Sigmoid colon (tissue), 7 donors: ENCODE measurements around the gene GGCT. TPM values are rescaled to one million over a fixed set of nuclear protein-coding genes. Genes with fewer than 3 reads are reported as not detected.

Source experiments
- DNase-seq: peaks from one replicate; pipeline ENCODE4 v3.0.0-alpha.2; 2019
- H3K27ac ChIP-seq, 4 donors: fragments of 200-600 bp; sonication (generic); one replicate each; pipeline ENCODE4 v1.5.1; 2016 to 2019; ENCODE audit warnings: mild to moderate bottlenecking in 1 of 4
- H3K27me3 ChIP-seq, 3 donors: fragments of 200-600 bp; sonication (generic); one replicate each; pipeline ENCODE4 v1.5.1; 2019; ENCODE audit warnings: mild to moderate bottlenecking in 1 of 3
- H3K36me3 ChIP-seq, 4 donors: fragments of 200-600 bp; sonication (generic); one replicate each; pipeline ENCODE4 v1.5.1; 2016 to 2019
- H3K4me1 ChIP-seq, 4 donors: fragments of 200-600 bp; sonication (generic); one replicate each; pipeline ENCODE4 v1.5.1; 2017 to 2019
- H3K4me3 ChIP-seq, 4 donors: fragments of 200-600 bp; sonication (generic); one replicate each; pipeline ENCODE4 v1.5.1; 2017 to 2019; ENCODE audit warnings: mild to moderate bottlenecking in 2 of 4, moderate library complexity in 1 of 4
- H3K9me3 ChIP-seq, 4 donors: fragments of 200-600 bp in 3 of 4; sonication (generic) in 3 of 4; one replicate each; pipeline versions ENCODE4 v1.5.1 to v1.6.1; 2013 to 2019
- CTCF ChIP-seq, 4 experiments: fragments of 450-650 bp in 3 of 4; fragments of 200-600 bp in 1 of 4; IDR thresholded peaks; one replicate each; pipeline ENCODE4 v1.5.1; 2016 to 2019; ENCODE audit warnings: antibody characterized with exemption in 4 of 4, mild to moderate bottlenecking in 3 of 4, moderate library complexity in 2 of 4
- EP300 ChIP-seq, 4 donors: sonication (generic); formaldehyde crosslinking; IDR thresholded peaks; one replicate each; pipeline ENCODE4 v1.6.1; 2017; ENCODE audit warnings: antibody characterized with exemption in 4 of 4
- POLR2A ChIP-seq, 2 donors: fragments of 450-650 bp; IDR thresholded peaks; one replicate each; pipeline ENCODE4 v1.6.1; 2016; ENCODE audit warnings: antibody characterized with exemption in 2 of 2, mild to moderate bottlenecking in 2 of 2, moderate library complexity in 2 of 2
- POLR2AphosphoS5 ChIP-seq, 4 donors: sonication (generic); formaldehyde crosslinking; IDR thresholded peaks; one replicate each; pipeline ENCODE4 v1.6.1; 2017; ENCODE audit warnings: antibody characterized with exemption in 4 of 4
- WGBS, 2 donors: extraction: QIAGEN DNeasy Blood & Tissue Kit; methylation state at CpG; one replicate each; pipeline ENCODE4 v1.1.7; 2013; 5-methylcytosine and 5-hydroxymethylcytosine counted together
- intact Hi-C: fragments of 100-400 bp; cut with DNase I; formaldehyde crosslinking; loops from one replicate; pipeline ENCODE4 v1.15.1; 2023
- polyA plus RNA-seq, 3 donors: library from polyadenylated mRNA; stranded (reverse); fragments of 200-250 nt; gene quantifications; one replicate each; pipeline ENCODE4 v1.2.3, GENCODE V29; 2013
- total RNA-seq, 4 donors: library from RNA; depleted of rRNA; stranded (reverse); fragments of >200 nt; gene quantifications; one replicate each; pipeline ENCODE4 v1.1.0, GENCODE V29; 2016
- donor health status: healthy with polysubstance abuse.
- donor health status: Bipolar disorder and iron deficiency.
- donor health status: healthy.

The GGCT gene
- total and polyA plus RNA-seq, 7 donors, result 18.8 to 97.3 (median 40.9) TPM

- Histone ChIP-seq H3K4me1 (peaks cover 0 to 75% (median 67%) of the 10 kb centered on the region in 4 donors), H3K4me3 (no peak overlapping the region), H3K36me3 (no peaks in the 10 kb centered on the region), H3K27me3 (no peaks in the 10 kb centered on the region), H3K27ac (peak overlapping the region; percentile 16 to 80 (median 54)), H3K9me3 (no peaks in the 10 kb centered on the region)
- peak; percentile 72 for DNase-seq
- no peak for TF ChIP-seq POLR2A (IDR thresholded peaks at IDR 0.05)
- peak in 3 of 4 donors; percentile 20 to 60 (median 23) for TF ChIP-seq POLR2AphosphoS5 (IDR thresholded peaks at IDR 0.05)
- TF ChIP-seq CTCF (IDR thresholded peaks at IDR 0.05), result no peak
- TF ChIP-seq EP300 (IDR thresholded peaks at IDR 0.05), result no peak
- 61 to 79% methylated on average over 2 of the region's 2 CpGs for WGBS, 2 donors
- intact Hi-C loops, result loop anchor here (5.0 to 10.0 kb wide), 3 partner anchors 43 to 193 kb away; partner anchors contain the start of genes GARS1 and ZNRF2
Observed at GRCh38 chr7:30474893-30475292, 29.7 kb downstream of the GGCT start.

GRCh38 chr7:30474485-30474884, 30.1 kb downstream of the GGCT start:
- H3K27me3 ChIP-seq, result no peaks in the 10 kb centered on the region
- no peak overlapping the region for H3K4me3 ChIP-seq
- peak; percentile 25 for DNase-seq
- peaks cover 0 to 77% (median 68%) of the 10 kb centered on the region in 4 donors for H3K4me1 ChIP-seq
- H3K36me3 ChIP-seq, result no peaks in the 10 kb centered on the region
- intact Hi-C loops, result loop anchor here (5.0 to 10.0 kb wide), 3 partner anchors 42 to 192 kb away; partner anchors contain the start of genes GARS1 and ZNRF2
- no peaks in the 10 kb centered on the region for H3K9me3 ChIP-seq
- WGBS, 2 donors, result 95 to 96% methylated on average over 10 of the region's 10 CpGs
- TF ChIP-seq EP300 (IDR thresholded peaks at IDR 0.05) (no peak), POLR2A (IDR thresholded peaks at IDR 0.05) (no peak), CTCF (IDR thresholded peaks at IDR 0.05) (no peak), POLR2AphosphoS5 (IDR thresholded peaks at IDR 0.05) (no peak)
- H3K27ac ChIP-seq, result peak overlapping the region; percentile 16 to 80 (median 54)

DNA sequence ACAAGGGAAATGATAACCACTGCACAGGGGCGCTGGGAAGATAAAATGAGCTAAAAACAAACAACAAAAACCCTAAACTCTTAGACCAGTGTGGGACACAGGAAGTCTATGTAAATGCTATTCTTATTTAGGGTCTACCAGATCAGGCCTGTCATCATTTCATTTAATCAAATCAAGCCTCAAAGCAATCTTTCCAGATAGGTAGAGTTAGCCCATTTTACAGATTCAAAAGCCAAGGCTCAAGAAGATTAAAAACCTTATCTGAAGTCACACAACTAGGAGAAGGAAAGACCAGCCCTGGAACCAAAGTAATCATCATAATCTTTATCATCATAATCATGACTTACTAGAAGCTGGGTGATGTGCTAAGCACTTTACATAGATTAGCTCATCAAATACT, 30.7 kb downstream of the GGCT start:
- WGBS, 2 donors, result 78 to 94% methylated on average over 1 of the region's 1 CpG
- intact Hi-C loops, result loop anchor here (5.0 to 10.0 kb wide), 3 partner anchors 42 to 192 kb away; partner anchors contain the start of genes GARS1 and ZNRF2
- peaks cover 0 to 77% (median 69%) of the 10 kb centered on the region in 4 donors for H3K4me1 ChIP-seq

DNA sequence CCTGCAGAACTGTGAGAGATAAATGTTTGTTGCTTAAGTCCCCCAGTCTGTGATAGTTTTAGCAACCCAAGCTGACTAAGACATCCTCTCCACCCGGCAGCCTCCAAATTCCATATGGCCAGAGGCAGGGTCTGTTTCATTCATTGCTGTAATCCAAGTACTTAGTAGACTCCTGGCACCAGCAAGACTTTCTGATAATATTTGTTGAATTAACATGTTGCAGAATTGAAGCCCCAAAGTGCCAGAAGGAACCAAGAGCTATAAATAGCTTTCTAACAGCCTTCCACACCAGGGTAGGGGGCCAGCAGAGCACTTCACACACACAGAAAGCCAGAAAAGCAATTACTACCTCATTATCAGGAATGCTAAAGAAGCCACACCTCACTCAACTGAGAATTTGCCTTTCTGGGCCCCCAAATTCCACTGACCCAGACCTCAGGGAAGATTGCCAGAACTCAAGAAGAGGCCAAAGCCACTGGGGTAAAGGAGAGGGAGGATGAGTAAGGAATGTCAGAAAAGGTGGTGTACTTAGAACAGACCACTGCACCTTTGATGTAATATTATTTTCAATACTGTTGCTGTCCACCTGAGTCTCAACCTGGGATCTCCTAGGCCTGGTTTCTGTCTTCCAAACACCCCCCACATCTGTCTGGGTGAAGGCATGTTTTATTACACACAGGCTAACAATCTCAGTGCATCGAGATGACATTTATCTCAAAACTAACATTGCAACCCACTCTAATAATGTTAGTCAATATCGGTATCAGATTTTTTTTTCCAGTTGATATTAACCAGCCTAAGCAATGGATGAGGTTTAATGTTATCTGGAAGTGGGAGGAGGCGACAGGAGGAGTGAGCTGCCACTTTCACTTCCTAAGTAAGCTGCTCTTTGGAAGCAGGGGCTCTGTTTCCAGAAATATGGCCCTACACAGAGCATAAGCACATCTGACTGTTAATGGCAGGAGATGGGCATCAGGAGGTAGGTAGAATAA, 31.5 kb downstream of the GGCT start:
- Histone ChIP-seq H3K36me3 (no peaks in the 10 kb centered on the region), H3K4me3 (no peak overlapping the region), H3K27me3 (no peaks in the 10 kb centered on the region), H3K27ac (peak overlapping the region in 3 of 4 donors; percentile 80 to 81 (median 80)), H3K4me1 (peaks cover 0 to 81% (median 74%) of the 10 kb centered on the region in 4 donors), H3K9me3 (no peaks in the 10 kb centered on the region)
- intact Hi-C loops, result loop anchor here (5.0 to 10.0 kb wide), 3 partner anchors 41 to 191 kb away; partner anchors contain the start of genes GARS1 and ZNRF2
- WGBS, 2 donors, result 76 to 77% methylated on average over 4 of the region's 4 CpGs
- TF ChIP-seq EP300 (IDR thresholded peaks at IDR 0.05) (no peak), CTCF (IDR thresholded peaks at IDR 0.05) (no peak), POLR2AphosphoS5 (IDR thresholded peaks at IDR 0.05) (no peak), POLR2A (IDR thresholded peaks at IDR 0.05) (no peak)
- DNase-seq, result peak; percentile 52

More for the DNA sequence above, 30.7 kb downstream of the GGCT start:
- Histone ChIP-seq H3K9me3 (no peaks in the 10 kb centered on the region), H3K4me3 (no peak overlapping the region), H3K27ac (peak overlapping the region; percentile 16 to 80 (median 54)), H3K27me3 (no peaks in the 10 kb centered on the region), H3K36me3 (no peaks in the 10 kb centered on the region)
- DNase-seq, result no peak
- TF ChIP-seq CTCF (IDR thresholded peaks at IDR 0.05) (no peak), POLR2A (IDR thresholded peaks at IDR 0.05) (no peak), POLR2AphosphoS5 (IDR thresholded peaks at IDR 0.05) (no peak), EP300 (IDR thresholded peaks at IDR 0.05) (no peak)
